Neuronal stem cell (in vitro differentiated cells): ENCODE results near the gene ZNF8.

Experiments
- DNase-seq: peaks from one replicate; pipeline ENCODE4 v3.0.0-alpha.2; 2013; ENCODE audit warnings: low spot score
- H2AFZ ChIP-seq: one replicate; pipeline ENCODE4 v1.6.1; 2013; ENCODE audit warnings: mild to moderate bottlenecking, low read length, inconsistent platforms
- H2AK5ac ChIP-seq: 2 replicates; pipeline ENCODE4 v1.6.1; 2013; ENCODE audit warnings: low read depth, mild to moderate bottlenecking, inconsistent platforms, low read length, moderate library complexity, mixed read lengths
- H2BK120ac ChIP-seq: 2 replicates; pipeline ENCODE4 v1.6.1; 2013; ENCODE audit warnings: low read depth, mild to moderate bottlenecking, inconsistent platforms, low read length, moderate library complexity, mixed read lengths
- H2BK12ac ChIP-seq: one replicate; pipeline ENCODE4 v1.6.1; 2013; ENCODE audit warnings: low read length, inconsistent platforms
- H2BK15ac ChIP-seq: 2 replicates; pipeline ENCODE4 v1.6.1; 2013; ENCODE audit warnings: mild to moderate bottlenecking, low read length, inconsistent platforms, mixed read lengths
- H2BK5ac ChIP-seq: one replicate; pipeline ENCODE4 v1.6.1; 2013; ENCODE audit warnings: inconsistent platforms, mild to moderate bottlenecking, low read length, moderate library complexity
- H3K14ac ChIP-seq: one replicate; pipeline ENCODE4 v1.6.1; 2013; ENCODE audit warnings: low read length, inconsistent platforms
- H3K18ac ChIP-seq: 2 replicates; pipeline ENCODE4 v1.6.1; 2013; ENCODE audit warnings: low read length, inconsistent platforms
- H3K23ac ChIP-seq: 2 replicates; pipeline ENCODE4 v1.6.1; 2013; ENCODE audit warnings: low read depth, mild to moderate bottlenecking, mixed read lengths, low read length, inconsistent platforms; ENCODE audit not compliant: poor library complexity
- H3K27ac ChIP-seq: replicated peaks from 3 replicates; pipeline ENCODE4 v1.5.1; 2013; ENCODE audit warnings: low read length, inconsistent platforms
- H3K27me3 ChIP-seq, 3 experiments: 2 replicates each; pipeline ENCODE4 v1.6.1; 2013; ENCODE audit warnings: low read length in 3 of 3, mild to moderate bottlenecking in 2 of 3, inconsistent platforms in 1 of 3, low read depth in 1 of 3, mixed read lengths in 1 of 3, moderate library complexity in 1 of 3; ENCODE audit not compliant: control insufficient read depth in 3 of 3, insufficient read depth in 3 of 3
- H3K36me3 ChIP-seq, 2 donors: replicated peaks in 1 of 2; 2 replicates each; pipeline ENCODE4 v1.6.1; 2013; ENCODE audit warnings: low read length in 2 of 2; ENCODE audit not compliant: control insufficient read depth in 2 of 2, insufficient read depth in 2 of 2
- H3K4ac ChIP-seq: 2 replicates; pipeline ENCODE4 v1.6.1; 2013; ENCODE audit warnings: inconsistent platforms, mild to moderate bottlenecking, low read length, moderate library complexity
- H3K4me1 ChIP-seq, 2 donors: 1 replicate in 1 of 2; 2 replicates in 1 of 2; pipeline ENCODE4 v1.6.1; 2013; ENCODE audit warnings: low read length in 2 of 2, low read depth in 1 of 2; ENCODE audit not compliant: control insufficient read depth in 2 of 2, insufficient read depth in 1 of 2
- H3K4me2 ChIP-seq: one replicate; pipeline ENCODE4 v1.6.1; 2013; ENCODE audit warnings: mild to moderate bottlenecking, low read length, inconsistent platforms; ENCODE audit not compliant: insufficient read depth, poor library complexity, severe bottlenecking
- H3K4me3 ChIP-seq, 2 donors: 2 replicates each; pipeline ENCODE4 v1.5.1; 2013; ENCODE audit warnings: low read length in 2 of 2, mild to moderate bottlenecking in 2 of 2, inconsistent platforms in 1 of 2, moderate library complexity in 1 of 2
- H3K79me1 ChIP-seq: one replicate; pipeline ENCODE4 v1.6.1; 2013; ENCODE audit warnings: low read depth, mild to moderate bottlenecking, inconsistent platforms, low read length, moderate library complexity
- H3K9ac ChIP-seq: one replicate; pipeline ENCODE4 v1.6.1; 2013; ENCODE audit warnings: mild to moderate bottlenecking, low read depth, low read length, inconsistent platforms; ENCODE audit not compliant: poor library complexity
- H3K9me3 ChIP-seq, 2 donors: replicated peaks in 1 of 2; 2 replicates each; pipeline versions ENCODE3 to v1.6.1; 2013; ENCODE audit warnings: low read length in 2 of 2, mild to moderate bottlenecking in 2 of 2, inconsistent platforms in 1 of 2, low read depth in 1 of 2, mixed read lengths in 1 of 2, moderate library complexity in 1 of 2; ENCODE audit not compliant: control insufficient read depth in 2 of 2, insufficient read depth in 1 of 2
- H4K8ac ChIP-seq: one replicate; pipeline ENCODE4 v1.6.1; 2013; ENCODE audit warnings: low read depth, mild to moderate bottlenecking, inconsistent platforms, low read length, moderate library complexity
- H4K91ac ChIP-seq: one replicate; pipeline ENCODE4 v1.6.1; 2013; ENCODE audit warnings: low read length, low read depth, mild to moderate bottlenecking, inconsistent platforms; ENCODE audit not compliant: poor library complexity
- WGBS, 2 donors: extraction: QIAGEN DNeasy Blood & Tissue Kit; methylation state at CpG; one replicate each; pipeline ENCODE4 v1.1.7; 2013; ENCODE audit warnings: missing lambda C conversion rate in 2 of 2, mixed read lengths in 1 of 2; ENCODE audit not compliant: insufficient read length in 2 of 2, insufficient replicate concordance in 1 of 2; ENCODE audit errors: extremely low coverage in 2 of 2; 5-methylcytosine and 5-hydroxymethylcytosine counted together

The ZNF8 gene

GRCh38 chr19:58294743-58295374, 16.1 kb downstream of the ZNF8 start:
- Histone ChIP-seq H3K9ac (no peak overlapping the region), H3K23ac (no peak overlapping the region), H2BK120ac (no peak overlapping the region), H2BK5ac (no peak overlapping the region), H3K9me3 (peaks cover 22 to 91% of the 10 kb centered on the region in 2 donors), H3K27ac (no peak overlapping the region), H2BK12ac (no peak overlapping the region), H4K8ac (no peak overlapping the region), H4K91ac (no peak overlapping the region), H3K27me3 (no peaks in the 10 kb centered on the region), H3K4me2 (no peak overlapping the region), H3K4ac (no peak overlapping the region), H2AFZ (no peak overlapping the region), H3K14ac (no peak overlapping the region), H2BK15ac (no peak overlapping the region), H3K36me3 (peaks cover 62 to 93% of the 10 kb centered on the region in 2 donors), H2AK5ac (no peak overlapping the region), H3K4me3 (peak overlapping the region in 1 of 2 donors; percentile 26), H3K18ac (no peak overlapping the region), H3K79me1 (peaks cover 11% of the 10 kb centered on the region), H3K4me1 (no peaks in the 10 kb centered on the region)
- no CpG with 5 or more reads among the region's 22 CpGs for WGBS, 2 donors
- no peak for DNase-seq

- H3K4me1 ChIP-seq = no peaks in the 10 kb centered on the region
- no peak for DNase-seq
- WGBS, 2 donors = no CpG with 5 or more reads among the region's 7 CpGs
- H2AFZ ChIP-seq = no peak overlapping the region
- no peak overlapping the region for H3K14ac ChIP-seq
- H2BK15ac ChIP-seq = no peak overlapping the region
- no peak overlapping the region for H4K91ac ChIP-seq
- no peak overlapping the region for H2BK12ac ChIP-seq
- H3K27me3 ChIP-seq = no peaks in the 10 kb centered on the region
- H4K8ac ChIP-seq = no peak overlapping the region
- no peak overlapping the region for H3K4ac ChIP-seq
- H3K27ac ChIP-seq = no peak overlapping the region
- peaks cover 67 to 95% of the 10 kb centered on the region in 2 donors for H3K36me3 ChIP-seq
- no peak overlapping the region for H3K4me3 ChIP-seq
- no peak overlapping the region for H3K9ac ChIP-seq
- H3K23ac ChIP-seq = no peak overlapping the region
- no peak overlapping the region for H3K4me2 ChIP-seq
- peaks cover 22 to 94% of the 10 kb centered on the region in 2 donors for H3K9me3 ChIP-seq
- no peak overlapping the region for H3K18ac ChIP-seq
- H2BK5ac ChIP-seq = no peak overlapping the region
- no peak overlapping the region for H2AK5ac ChIP-seq
- no peak overlapping the region for H2BK120ac ChIP-seq
- H3K79me1 ChIP-seq = peaks cover 12% of the 10 kb centered on the region
Measured at GRCh38 chr19:58296104-58296503, 17.3 kb downstream of the ZNF8 start.

GRCh38 chr19:58300620-58301019, 21.9 kb downstream of the ZNF8 start:
- H4K8ac ChIP-seq = no peak overlapping the region
- H3K27me3 ChIP-seq = no peaks in the 10 kb centered on the region
- H2BK5ac ChIP-seq = no peak overlapping the region
- WGBS, 2 donors = no CpG with 5 or more reads among the region's 7 CpGs
- DNase-seq = no peak
- no peak overlapping the region for H3K18ac ChIP-seq
- no peak overlapping the region for H4K91ac ChIP-seq
- H3K4ac ChIP-seq = no peak overlapping the region
- no peak overlapping the region for H3K27ac ChIP-seq
- peaks cover 33 to 78% of the 10 kb centered on the region in 2 donors for H3K36me3 ChIP-seq
- H3K4me2 ChIP-seq = no peak overlapping the region
- H3K9me3 ChIP-seq = peaks cover 0 to 61% of the 10 kb centered on the region in 2 donors
- H2BK15ac ChIP-seq = no peak overlapping the region
- no peak overlapping the region for H2BK12ac ChIP-seq
- no peak overlapping the region for H3K14ac ChIP-seq
- peaks cover 5% of the 10 kb centered on the region for H3K79me1 ChIP-seq
- H3K23ac ChIP-seq = no peak overlapping the region
- H3K4me1 ChIP-seq = peaks cover 2 to 3% of the 10 kb centered on the region in 2 donors
- H3K4me3 ChIP-seq = no peak overlapping the region
- H2AK5ac ChIP-seq = no peak overlapping the region
- no peak overlapping the region for H2AFZ ChIP-seq
- H3K9ac ChIP-seq = no peak overlapping the region
- no peak overlapping the region for H2BK120ac ChIP-seq

- no peaks in the 10 kb centered on the region for H3K27me3 ChIP-seq
- no peak overlapping the region for H3K4me2 ChIP-seq
- H3K23ac ChIP-seq = no peak overlapping the region
- no peak overlapping the region for H2BK120ac ChIP-seq
- H2AFZ ChIP-seq = no peak overlapping the region
- peaks cover 8% of the 10 kb centered on the region for H3K79me1 ChIP-seq
- H2BK12ac ChIP-seq = no peak overlapping the region
- H3K14ac ChIP-seq = no peak overlapping the region
- H3K36me3 ChIP-seq = peaks cover 30 to 79% of the 10 kb centered on the region in 2 donors
- peaks cover 4 to 5% of the 10 kb centered on the region in 2 donors for H3K4me1 ChIP-seq
- DNase-seq = no peak
- no peak overlapping the region for H3K4ac ChIP-seq
- H3K4me3 ChIP-seq = no peak overlapping the region
- H3K18ac ChIP-seq = no peak overlapping the region
- no peak overlapping the region for H4K8ac ChIP-seq
- no peak overlapping the region for H3K9ac ChIP-seq
- no peak overlapping the region for H2BK5ac ChIP-seq
- no peak overlapping the region for H3K27ac ChIP-seq
- H4K91ac ChIP-seq = no peak overlapping the region
- H2AK5ac ChIP-seq = no peak overlapping the region
- H2BK15ac ChIP-seq = no peak overlapping the region
- H3K9me3 ChIP-seq = peaks cover 0 to 52% of the 10 kb centered on the region in 2 donors
- WGBS, 2 donors = no CpG with 5 or more reads among the region's 7 CpGs
Measured at GRCh38 chr19:58304255-58304654, 25.5 kb downstream of the ZNF8 start.
